Esophagus squamous epithelium (tissue), 5 donors: ENCODE results near the gene METTL25. TPM values are rescaled to one million over a fixed set of nuclear protein-coding genes. Genes with fewer than 3 reads are reported as not detected.

Source experiments
- DNase-seq: peaks from one replicate; lab custom pipeline; 2025; lab: John Stamatoyannopoulos, UW
- H3K27ac ChIP-seq, 4 donors: fragments of 200-600 bp; sonication (generic); one replicate each; pipeline ENCODE4 v1.5.1; 2016 to 2019; ENCODE audit warnings: mild to moderate bottlenecking in 1 of 4
- H3K27me3 ChIP-seq, 4 donors: fragments of 200-600 bp; sonication (generic); 1 replicate in 3 of 4; 2 replicates in 1 of 4; pipeline versions ENCODE4 v1.5.1 to v1.6.0; 2017 to 2021; ENCODE audit warnings: antibody characterized with exemption in 1 of 4
- H3K36me3 ChIP-seq, 3 donors: fragments of 200-600 bp; sonication (generic); one replicate each; pipeline ENCODE4 v1.5.1; 2016 to 2019
- H3K4me1 ChIP-seq, 3 donors: fragments of 200-600 bp; sonication (generic); one replicate each; pipeline ENCODE4 v1.5.1; 2017 to 2019
- H3K4me3 ChIP-seq, 4 donors: fragments of 200-600 bp; sonication (generic); 1 replicate in 3 of 4; 2 replicates in 1 of 4; pipeline ENCODE4 v1.5.1; 2016 to 2019; ENCODE audit warnings: mild to moderate bottlenecking in 2 of 4, moderate library complexity in 1 of 4
- H3K9me3 ChIP-seq, 3 donors: fragments of 200-600 bp; sonication (generic); one replicate each; pipeline ENCODE4 v1.5.1; 2016 to 2019
- CTCF ChIP-seq, 6 experiments: fragments of 450-650 bp in 4 of 6; fragments of 200-600 bp in 2 of 6; sonication (generic) in 2 of 6; IDR thresholded peaks; one replicate each; pipeline ENCODE4 v1.5.1; 2016 to 2019; ENCODE audit warnings: antibody characterized with exemption in 6 of 6, mild to moderate bottlenecking in 4 of 6, moderate library complexity in 4 of 6
- POLR2A ChIP-seq, 4 donors: fragments of 450-650 bp; IDR thresholded peaks; one replicate each; pipeline ENCODE4 v1.6.1; 2017; ENCODE audit warnings: antibody characterized with exemption in 4 of 4, mild to moderate bottlenecking in 4 of 4, moderate library complexity in 3 of 4
- WGBS, 2 donors: methylation state at CpG; one replicate each; pipeline ENCODE4 v1.1.5; 2018; 5-methylcytosine and 5-hydroxymethylcytosine counted together
- intact Hi-C: fragments of 100-400 bp; cut with DNase I; formaldehyde crosslinking; loops from one replicate; pipeline ENCODE4 v1.15.0; 2022
- total RNA-seq, 4 donors: library from RNA; depleted of rRNA; stranded (reverse); fragments of >200 nt; gene quantifications; one replicate each; pipeline ENCODE4 v1.1.0, GENCODE V29; 2016
- donor health status: DM: yes; HTN: yes; CAD: no.

METTL25 gene
- total RNA-seq, 4 donors from 2014 or later: 8.6 to 29.8 (median 9.8) TPM

- Histone ChIP-seq H3K27ac (no peak overlapping the region), H3K36me3 (no peaks in the 10 kb centered on the region), H3K27me3 (no peaks in the 10 kb centered on the region), H3K4me3 (no peak overlapping the region), H3K9me3 (no peaks in the 10 kb centered on the region), H3K4me1 (no peaks in the 10 kb centered on the region)
- intact Hi-C loops: loop anchor here (10.0 kb wide), 1 partner anchor 683 kb away; no protein-coding TSS in a partner anchor
- 11 to 30% methylated on average over 1 of the region's 1 CpG for WGBS, 2 donors
- TF ChIP-seq CTCF (IDR thresholded peaks at IDR 0.05): no peak
- no peak for TF ChIP-seq POLR2A (IDR thresholded peaks at IDR 0.05)
- no peak for DNase-seq
These were observed 30.5 kb upstream of the METTL25 start for GRCh38 chr12:82327861-82328260.

GRCh38 chr12:82329508-82329907, 28.8 kb upstream of the METTL25 start:
- H3K36me3 ChIP-seq: no peaks in the 10 kb centered on the region
- 22 to 24% methylated on average over 1 of the region's 1 CpG for WGBS, 2 donors
- H3K27ac ChIP-seq: no peak overlapping the region
- H3K4me1 ChIP-seq: no peaks in the 10 kb centered on the region
- no peaks in the 10 kb centered on the region for H3K27me3 ChIP-seq
- TF ChIP-seq POLR2A (IDR thresholded peaks at IDR 0.05): no peak
- TF ChIP-seq CTCF (IDR thresholded peaks at IDR 0.05): no peak
- no peak overlapping the region for H3K4me3 ChIP-seq
- intact Hi-C loops: loop anchor here (10.0 kb wide), 1 partner anchor 685 kb away; no protein-coding TSS in a partner anchor
- no peak for DNase-seq
- no peaks in the 10 kb centered on the region for H3K9me3 ChIP-seq

DNA sequence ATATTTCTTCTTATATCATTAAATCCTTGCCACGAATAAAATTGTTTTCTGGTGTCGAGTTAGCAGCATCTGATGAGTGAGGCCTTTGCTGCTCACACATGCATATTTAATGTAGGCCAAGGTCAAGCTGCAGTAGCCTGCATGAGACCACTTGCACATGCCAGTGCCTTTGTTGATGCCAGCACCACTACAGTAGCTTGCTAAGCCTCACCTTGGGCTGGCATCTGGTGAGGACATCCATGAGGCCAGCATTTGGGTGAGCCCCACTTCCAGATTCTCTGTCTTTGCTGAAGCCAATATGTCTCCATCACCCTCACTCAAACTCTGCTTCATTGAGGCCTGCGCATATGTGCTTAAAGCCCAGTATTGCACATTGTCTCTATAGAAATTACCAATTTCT, 8.2 kb upstream of the METTL25 start:
- no peak for DNase-seq
- WGBS, 2 donors: 92 to 100% methylated on average over 3 of the region's 3 CpGs
- H3K9me3 ChIP-seq: no peaks in the 10 kb centered on the region
- TF ChIP-seq POLR2A (IDR thresholded peaks at IDR 0.05) (no peak), CTCF (IDR thresholded peaks at IDR 0.05) (no peak)
- no peak overlapping the region for H3K27ac ChIP-seq
- H3K27me3 ChIP-seq: no peaks in the 10 kb centered on the region
- intact Hi-C loops: no loop called here
- peaks cover 0 to 63% (median 3%) of the 10 kb centered on the region in 3 donors for H3K36me3 ChIP-seq
- peaks cover 0 to 4% (median 0%) of the 10 kb centered on the region in 3 donors for H3K4me1 ChIP-seq
- H3K4me3 ChIP-seq: no peak overlapping the region

DNA sequence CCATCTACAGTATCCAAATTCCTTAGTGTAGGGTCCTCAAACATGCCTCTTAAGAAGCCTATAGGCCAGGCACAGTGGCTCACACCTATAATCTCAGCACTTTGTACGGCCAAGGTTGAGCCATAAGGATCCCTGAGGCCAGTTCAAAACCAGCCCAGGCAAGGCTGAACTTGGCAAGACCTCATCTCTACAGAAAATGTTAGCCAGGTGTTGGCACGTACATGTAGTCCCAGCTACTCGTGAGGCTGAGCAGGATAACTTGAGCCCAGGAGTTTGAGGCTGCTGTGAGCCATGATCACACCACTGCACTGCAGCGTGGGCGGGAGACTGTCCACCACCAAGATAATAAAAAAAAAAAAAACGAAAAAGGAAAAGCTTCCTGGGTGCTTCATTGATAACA, 6.9 kb upstream of the METTL25 start:
- no peak for TF ChIP-seq CTCF (IDR thresholded peaks at IDR 0.05)
- no peak for TF ChIP-seq POLR2A (IDR thresholded peaks at IDR 0.05)
- DNase-seq: no peak
- WGBS, 2 donors: 71 to 73% methylated on average over 5 to 6 of the region's 6 CpGs
- no peak overlapping the region for H3K4me3 ChIP-seq
- peaks cover 0 to 75% (median 3%) of the 10 kb centered on the region in 3 donors for H3K36me3 ChIP-seq
- H3K4me1 ChIP-seq: peaks cover 0 to 16% (median 1%) of the 10 kb centered on the region in 3 donors
- H3K27ac ChIP-seq: no peak overlapping the region
- intact Hi-C loops: no loop called here
- no peaks in the 10 kb centered on the region for H3K27me3 ChIP-seq
- H3K9me3 ChIP-seq: no peaks in the 10 kb centered on the region

DNA sequence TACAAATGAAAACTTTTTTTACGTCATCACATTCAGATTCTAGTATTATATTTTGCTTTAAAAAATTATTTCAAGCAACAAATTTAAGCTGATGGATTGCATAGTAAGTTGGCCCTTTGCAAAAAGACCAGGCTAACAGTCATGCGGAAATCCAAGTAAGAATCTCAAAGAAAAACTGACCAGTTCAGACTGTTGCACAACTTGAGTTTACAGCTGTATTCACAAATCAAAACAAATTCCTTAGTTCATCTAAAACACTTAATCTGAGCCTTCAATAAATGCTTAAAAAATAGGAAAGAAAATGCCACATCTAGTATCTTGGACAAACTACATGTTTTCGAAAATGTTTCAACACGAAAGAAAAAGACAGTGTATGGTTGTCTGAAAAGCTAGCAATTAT, 989 bp upstream of the METTL25 start:
- Histone ChIP-seq H3K9me3 (no peaks in the 10 kb centered on the region), H3K27me3 (no peaks in the 10 kb centered on the region), H3K36me3 (peaks cover 0 to 58% (median 3%) of the 10 kb centered on the region in 3 donors), H3K27ac (peak overlapping the region in 3 of 4 donors; percentile 90 to 97 (median 96)), H3K4me3 (peak overlapping the region; percentile 87 to 94 (median 90)), H3K4me1 (peaks cover 15 to 49% (median 19%) of the 10 kb centered on the region in 3 donors)
- DNase-seq: no peak
- no peak for TF ChIP-seq CTCF (IDR thresholded peaks at IDR 0.05)
- no peak for TF ChIP-seq POLR2A (IDR thresholded peaks at IDR 0.05)
- WGBS, 2 donors: 44 to 53% methylated on average over 4 of the region's 4 CpGs
- intact Hi-C loops: no loop called here
